CD4-positive, alpha-beta T cell treated with Interleukin-21 for 1 hour (primary cell): Measurements from ENCODE around the gene MORN1.

Source experiments
- DNase-seq: peaks from one replicate; pipeline ENCODE4 v3.0.0-alpha.2; 2020

Gene MORN1

DNA sequence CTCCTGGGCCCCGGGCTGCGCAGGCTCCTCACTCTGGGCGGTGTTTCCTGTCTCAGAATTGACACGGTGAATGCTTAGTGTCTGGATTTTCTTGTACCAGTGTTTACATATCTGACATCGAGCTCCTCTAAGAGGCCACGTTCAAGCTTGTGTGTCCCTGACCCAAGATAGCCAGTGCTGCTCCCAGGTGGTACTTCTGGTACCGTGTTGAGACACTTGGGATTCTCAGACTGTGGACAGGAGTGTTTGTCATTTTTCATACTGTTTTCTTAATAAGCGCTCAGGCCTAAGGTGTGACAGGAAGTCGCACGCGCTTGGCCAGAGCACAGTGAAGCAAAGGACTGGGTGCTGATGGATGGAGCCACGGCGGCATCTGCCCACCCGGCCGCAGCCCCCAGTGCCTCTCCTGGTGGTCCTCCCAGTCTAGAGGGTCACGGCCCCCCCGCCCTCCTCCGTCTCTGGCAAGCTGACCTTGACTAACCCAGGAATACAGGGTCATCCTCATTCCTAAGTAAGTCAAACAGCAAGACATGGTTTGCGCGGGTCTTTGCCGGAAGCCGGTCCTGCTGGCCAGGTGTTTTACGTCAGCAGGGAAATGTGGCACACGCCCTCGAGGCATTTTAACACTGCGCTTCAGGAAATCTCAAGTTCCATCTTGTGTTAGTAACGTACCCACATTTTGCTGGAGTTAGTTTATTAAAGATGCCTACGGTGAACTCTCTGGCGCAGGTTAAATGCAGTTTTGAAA, 13.0 kb upstream of the MORN1 start:
- DNase-seq = no peak

DNA sequence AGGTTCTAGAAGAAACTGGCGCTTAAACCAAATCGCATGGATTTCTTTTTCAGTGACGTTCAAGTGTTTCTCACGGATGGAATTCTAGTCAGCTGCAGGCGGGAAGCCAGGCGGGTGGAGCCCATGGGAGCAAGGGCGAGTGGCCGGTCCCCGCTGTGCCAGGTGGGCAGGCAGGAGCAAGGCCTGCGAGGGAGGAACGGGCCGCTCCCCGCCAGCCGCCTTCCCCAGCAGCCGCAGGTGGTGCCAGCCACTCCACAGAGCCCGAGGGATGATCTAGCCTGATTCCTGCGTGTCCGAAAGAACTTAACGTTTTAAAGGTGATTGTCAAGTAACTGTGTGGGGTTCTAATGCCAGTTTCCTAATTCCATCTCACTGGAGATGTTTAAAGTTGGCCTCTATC, 11.9 kb upstream of the MORN1 start:
- no peak for DNase-seq

DNA sequence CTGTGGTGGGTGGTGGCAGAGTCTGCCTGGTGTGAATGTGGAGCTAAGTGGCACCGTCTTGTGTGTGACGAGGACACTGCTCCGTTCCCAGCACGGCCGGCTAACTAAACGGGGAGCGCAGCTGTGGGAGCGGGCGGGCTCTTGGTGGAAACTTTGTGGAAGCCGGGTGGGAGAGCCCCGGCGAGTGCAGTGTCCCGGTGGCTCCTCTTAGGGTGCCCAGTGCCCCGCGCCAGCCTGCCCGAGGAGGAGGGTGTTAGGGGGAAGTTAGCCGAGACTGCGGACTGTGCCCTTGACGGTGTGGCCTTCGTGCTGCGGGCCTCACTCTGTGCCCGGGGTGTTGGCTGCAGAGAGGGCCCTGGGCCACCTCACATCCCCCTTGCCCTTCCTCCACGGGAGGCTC, 11.1 kb upstream of the MORN1 start:
- DNase-seq = no peak

DNA sequence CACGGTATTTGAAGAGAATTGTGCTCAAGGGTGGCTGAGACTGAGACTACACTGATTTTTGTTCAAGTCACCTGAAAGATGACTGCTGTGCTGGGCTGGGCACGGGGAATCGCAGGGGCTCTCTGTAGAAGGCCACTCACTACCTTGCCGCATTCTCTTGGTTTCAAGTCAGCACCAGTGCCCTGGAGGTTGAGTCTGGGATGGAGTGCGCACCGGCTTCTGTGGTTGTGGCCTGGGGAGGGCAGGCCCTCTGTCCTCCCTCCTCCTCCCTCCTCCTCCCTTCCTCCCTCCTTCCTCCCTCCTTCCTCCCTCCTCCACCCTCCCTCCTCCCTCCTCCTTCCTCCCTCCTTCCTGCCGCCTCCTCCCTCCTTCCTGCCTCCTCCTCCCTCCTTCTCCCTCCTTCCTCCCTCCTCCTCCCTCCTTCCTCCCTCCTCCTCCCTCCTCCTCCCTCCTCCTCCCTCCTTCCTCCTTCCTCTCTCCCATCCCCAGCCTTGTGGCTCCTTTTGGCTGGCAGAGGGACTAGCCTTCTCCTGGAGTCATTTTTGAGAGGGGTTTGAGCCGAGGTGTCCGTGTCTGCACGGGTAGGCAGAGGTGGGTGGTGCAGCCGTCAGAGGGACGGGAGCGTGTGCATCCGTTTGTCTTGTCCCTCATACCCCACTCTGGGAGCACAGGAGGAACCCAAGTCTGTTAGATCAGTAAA, 9.7 kb upstream of the MORN1 start:
- no peak for DNase-seq

DNA sequence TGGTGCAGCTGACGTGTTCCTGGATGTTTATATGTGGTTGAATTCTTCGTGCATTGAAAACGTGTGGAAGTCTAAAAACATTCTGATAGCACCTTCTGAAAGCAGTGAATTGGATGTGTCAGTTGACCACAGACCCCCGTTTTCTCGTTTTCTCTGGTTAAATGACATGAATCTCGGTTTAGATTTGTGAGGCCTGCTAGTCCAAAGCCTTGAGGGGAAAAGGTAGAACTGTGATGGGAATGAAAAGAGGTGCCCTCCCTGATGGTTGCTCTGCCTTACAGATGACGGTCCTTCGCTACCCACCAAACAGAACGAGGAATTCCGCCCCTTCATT, 9.2 kb upstream of the MORN1 start:
- DNase-seq = no peak

DNA sequence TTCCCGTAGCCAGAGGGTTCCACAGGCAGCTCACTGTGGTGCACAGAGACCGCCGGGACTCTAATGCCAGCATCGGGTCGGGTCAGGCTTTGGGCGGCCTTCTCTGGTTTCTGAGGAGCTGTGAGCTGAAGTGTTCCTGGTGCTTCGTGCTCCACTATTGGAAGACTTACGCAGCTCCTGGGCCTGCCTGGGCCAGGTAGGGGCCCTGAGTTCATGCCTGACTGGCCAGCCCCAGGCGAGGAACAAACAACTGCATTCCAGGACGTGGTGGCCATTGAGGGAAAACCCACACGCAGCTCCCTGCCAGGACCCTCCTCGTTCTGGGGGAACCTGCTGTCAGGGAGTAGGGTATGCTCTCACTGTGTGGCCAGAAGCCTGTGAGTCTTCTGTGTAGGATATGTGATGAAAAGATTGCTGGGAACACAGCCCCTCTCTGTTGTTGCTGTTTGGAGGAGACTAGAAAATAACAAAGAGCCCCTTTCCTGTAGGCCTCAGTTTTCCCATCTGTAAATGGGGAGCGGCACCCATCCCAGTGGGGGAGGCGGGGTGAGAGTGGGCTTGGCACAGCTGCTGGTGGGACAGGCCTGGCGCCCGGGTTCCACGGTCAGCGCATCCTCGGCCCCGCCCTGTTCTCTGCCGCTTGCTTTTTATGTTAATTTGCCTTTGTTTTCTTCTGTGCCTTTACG, 8.7 kb upstream of the MORN1 start:
- DNase-seq = no peak

DNA sequence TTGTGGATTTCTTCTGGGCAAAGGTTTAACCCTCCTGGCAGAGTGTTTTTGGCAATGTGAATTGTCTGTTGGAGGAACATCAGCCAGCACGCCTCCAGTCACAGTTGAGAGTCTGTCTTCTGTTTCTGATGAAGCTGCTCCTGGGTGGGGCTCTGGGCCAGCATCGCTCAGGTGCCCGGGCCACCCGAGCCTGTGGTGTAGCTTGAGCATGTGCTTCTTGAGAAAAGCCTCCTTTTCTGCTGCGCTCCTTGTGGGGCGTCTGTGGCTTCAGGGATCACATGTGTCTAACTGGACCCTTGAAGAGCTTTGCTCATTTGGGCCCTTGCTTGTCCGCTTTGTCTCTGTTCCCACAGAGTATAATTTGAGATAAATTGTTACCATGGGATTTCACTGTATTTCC, 7.5 kb upstream of the MORN1 start:
- DNase-seq = no peak

DNA sequence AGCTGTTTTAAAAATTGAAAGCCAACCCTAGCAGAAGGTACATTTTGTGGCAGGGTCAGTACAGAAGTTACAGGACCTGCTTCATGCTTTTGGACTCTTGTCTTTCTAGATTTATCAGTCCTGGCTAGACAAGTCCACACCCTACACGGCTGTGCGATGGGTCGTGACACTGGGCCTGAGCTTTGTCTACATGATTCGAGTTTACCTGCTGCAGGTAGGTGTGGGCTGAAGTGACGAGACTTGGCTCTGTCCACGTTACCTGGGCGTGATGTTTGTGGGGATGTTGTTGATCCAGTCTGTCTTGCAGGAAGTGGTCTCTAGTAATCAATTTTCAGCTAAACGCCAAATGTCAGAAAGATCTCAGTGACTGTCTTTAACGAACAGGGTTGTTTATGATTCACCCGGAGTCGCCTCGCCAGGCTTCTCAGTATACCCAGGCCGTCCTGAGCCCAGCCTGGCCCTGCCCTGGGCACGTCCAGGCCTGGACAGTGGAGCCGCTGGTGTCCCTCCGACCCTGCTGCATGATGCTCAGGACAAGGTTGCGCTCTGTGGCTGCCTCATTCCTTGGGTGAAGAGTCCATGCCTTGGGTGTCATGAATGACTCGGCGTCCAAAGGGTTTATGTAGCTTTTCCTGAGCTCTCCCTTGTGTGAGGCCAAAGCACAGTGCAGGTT, 5.8 kb upstream of the MORN1 start:
- DNase-seq = no peak

DNA sequence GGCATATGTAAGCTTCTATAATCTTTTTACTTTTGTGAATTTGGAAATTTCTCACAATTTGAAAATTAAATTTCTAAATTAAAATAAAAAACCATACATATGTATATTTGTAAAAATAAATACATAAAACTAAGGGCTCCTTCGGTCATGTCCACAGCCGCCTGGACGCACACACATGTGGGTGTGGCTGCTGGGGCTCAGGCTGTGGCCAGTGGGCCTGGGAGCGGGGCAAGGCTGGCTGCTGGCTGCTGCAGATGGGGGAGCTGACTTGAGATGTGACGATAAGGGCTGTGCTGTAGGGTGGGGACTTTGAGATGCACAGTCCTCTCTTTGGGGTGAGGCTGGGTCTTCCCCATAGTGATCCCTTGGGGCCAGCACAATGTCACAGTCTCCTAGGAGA, 5.1 kb upstream of the MORN1 start:
- DNase-seq = no peak

DNA sequence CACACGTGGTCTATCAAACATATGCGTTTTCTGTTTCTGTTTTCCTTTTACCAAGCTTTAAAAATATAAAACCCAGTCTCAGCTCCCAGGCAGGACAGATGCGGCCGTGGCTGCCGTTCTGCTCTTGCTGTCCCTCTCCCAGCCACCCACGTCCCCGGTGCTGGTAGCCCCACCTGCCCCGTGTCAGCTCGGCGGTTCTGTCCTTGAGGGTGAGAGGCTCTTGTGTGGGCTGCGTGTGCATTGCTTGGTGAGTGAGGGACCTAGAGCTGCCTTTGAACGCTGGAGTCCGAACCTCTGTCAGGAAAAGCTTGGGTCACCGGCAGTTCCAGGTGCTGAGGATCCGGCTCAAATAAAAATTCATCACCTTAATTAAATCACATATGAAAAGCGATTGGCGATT, 4.7 kb upstream of the MORN1 start:
- no peak for DNase-seq

DNA sequence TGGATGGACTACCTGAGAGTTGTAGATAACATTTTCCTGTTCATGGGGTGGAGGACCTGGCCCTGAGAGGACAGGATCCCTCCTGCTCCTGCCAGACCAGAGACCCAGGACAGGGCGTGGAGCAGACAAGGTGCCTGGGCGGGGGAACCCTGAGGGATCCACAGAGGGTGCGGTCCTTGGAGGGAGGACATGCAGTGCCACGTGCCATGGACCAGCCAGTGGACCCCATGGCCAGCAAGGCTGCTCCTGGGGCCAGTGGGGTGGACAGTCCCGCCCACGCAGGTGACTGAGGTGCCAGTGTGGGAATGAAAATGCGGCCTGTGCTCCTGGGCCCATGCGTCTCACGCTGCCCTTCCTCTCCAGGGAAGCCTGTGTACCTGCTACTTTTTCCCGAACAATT, 3.9 kb upstream of the MORN1 start:
- DNase-seq = no peak

DNA sequence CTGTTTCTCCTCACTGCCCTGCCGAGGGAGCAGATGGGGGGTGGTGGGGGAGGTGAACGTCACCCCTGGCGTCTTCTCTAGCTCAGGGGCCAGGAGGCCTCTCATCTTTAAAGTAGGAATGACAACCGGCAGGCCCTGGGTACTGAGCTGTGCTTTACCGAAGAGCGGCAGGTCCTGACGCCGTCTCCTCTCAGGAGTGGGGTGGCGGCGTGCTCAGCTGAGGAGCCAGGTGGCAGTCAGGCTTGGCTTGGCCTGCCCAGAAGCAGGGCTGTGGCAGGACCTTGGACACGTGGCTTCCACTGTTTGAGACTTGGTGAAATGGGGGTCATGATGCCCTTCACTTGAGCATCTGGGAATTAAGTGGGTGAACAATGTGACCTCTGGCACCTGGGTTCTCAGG, 3.4 kb upstream of the MORN1 start:
- DNase-seq = no peak

DNA sequence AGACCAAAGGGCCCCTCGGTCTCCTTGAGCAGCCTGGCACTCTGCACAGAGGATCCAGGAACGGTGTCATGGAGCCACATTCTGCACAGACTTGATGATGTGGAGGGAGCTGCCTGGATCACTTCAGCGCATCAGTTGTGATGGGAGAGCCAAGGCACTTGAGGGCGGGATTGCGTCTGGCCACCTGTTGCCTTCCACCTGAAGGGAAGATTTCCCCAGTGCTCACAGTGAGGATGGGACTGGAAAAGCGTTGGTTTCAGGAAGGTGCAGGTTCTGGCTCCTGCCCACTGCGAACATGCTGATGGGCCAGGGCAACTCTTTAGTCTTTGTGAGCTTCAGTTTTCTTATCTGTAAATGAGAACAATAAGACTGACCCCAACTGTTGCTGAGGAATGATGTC, 2.9 kb upstream of the MORN1 start:
- DNase-seq = no peak

DNA sequence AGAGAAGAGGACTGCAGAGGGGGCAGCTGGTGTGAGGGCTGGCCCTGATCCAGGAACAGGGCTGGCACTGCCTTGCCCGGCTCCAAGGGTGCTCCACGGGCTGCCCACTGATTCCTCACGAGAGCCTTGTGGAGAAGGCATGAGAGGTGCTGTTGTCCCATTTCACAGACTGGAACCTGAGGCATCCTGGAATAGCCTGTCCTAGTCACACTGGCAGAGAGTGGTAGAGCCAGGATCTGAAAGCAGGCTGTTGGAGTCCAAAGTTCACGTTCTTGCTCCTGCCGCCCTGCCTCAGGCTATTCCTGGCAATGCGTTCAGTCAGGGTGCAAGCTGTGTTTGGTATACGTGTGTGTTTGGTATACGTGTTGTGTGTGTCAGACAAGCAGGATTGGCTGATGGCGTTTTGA, 2.1 kb upstream of the MORN1 start:
- no peak for DNase-seq

DNA sequence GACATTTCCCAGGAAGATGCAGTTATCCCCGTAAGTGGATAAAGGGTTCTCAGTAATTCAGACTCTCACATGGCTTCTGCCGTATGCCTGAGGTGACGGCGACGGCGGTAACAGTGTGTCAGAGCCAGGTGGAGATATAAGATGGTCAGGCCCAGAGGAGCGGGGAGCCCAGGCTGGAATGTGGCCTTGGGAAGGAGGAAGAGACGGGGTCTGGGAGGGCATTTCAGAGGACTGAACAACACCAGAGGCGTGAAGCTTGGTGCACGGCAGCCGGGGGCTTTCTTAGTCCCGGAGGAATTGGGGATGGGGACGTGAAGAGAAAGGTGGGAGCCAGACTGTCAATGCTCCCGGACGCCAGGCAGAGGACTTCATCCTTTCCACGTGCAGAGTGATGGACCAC, 1.3 kb upstream of the MORN1 start:
- DNase-seq = no peak

DNA sequence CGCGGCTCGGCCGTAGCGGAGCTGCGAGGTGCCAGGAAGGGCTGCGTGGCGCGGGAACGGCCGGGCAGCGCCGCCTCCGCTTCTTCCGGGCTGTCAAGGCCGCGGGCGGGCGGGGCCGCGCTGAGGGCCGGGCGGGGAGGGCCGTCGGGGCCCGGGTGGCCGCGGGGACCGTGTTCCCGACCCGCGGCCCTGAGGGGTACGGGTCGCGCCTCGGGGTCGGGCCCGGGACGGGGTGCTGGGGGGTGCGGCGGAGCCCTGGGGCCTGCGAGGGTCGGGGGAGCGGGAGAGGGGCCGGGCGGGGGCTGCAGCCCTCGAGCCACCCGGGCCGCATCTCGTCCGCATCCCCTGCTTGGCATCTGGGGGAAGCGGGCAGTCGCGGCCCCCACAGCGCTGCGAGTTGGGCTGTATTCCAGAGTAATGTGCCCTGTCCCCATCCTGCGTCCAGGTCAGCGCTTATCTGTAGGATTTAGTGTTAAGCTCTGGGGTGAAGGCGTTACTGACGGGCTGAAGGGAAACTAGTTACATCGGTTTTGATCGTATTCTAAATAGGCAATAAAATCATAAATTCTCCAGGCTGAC, 666 bp upstream of the MORN1 start:
- DNase-seq = no peak

DNA sequence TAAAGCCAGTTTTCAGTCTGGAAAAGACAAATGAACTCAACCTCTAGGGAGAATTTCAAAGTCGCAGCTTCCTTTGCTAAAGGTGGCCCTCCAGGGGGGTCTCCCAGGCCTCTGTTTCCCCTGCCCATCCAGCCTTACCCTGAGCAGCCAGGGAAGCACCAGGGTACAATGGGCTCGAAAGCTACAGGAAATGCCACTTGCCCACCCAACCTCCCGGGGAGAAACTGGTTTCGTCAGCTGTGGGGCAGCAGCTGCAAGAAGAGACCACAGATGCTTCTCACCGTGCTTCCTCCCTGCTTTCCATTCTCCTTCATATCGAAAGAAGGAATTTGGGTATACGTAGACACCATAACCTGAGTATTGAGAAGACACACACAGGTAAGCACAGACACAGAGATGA, 1.7 kb downstream of the MORN1 start:
- DNase-seq = no peak

DNA sequence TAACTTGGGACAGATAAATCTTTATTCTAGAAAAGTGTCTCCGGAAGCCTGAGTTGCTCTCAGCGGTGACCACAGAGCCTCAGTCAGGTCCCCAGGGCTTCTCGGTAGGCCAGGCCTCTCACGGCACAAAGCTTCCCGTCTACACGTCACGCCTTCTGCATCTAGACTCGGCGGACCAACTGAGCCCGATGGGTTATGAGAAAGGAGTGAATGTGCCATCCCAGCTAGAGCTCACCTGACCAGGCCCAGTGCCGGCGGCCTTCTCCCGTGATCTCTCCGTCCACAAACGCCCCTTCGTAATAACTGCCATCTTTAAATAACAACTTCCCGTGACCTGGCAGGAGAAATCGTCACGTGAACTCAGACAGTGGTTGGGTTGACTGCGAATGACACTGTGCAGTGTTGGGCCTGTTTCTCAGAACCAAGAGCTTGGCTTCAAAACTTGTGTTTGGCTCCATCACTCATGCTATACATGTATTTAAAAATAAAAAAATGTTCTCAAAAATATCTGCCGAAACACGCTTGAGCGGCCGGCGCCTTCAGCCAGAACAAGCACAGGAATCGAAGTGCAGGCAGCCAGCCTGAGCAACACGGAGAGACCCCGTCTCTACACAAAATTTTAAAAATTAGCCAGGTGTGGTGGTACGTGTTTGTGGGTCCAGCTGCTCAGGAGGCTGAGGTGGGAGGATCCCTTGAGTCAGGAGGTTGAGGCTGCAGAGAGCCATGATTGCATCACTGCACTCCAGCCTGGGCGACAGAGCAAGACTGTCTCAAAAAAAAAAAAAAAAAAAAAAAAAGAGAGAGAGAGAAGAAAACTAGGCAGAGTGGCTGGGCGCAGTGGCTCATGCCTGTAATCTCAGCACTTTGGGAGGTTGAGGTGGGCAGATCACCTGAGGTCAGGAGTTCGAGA, 3.1 kb downstream of the MORN1 start:
- DNase-seq = no peak

DNA sequence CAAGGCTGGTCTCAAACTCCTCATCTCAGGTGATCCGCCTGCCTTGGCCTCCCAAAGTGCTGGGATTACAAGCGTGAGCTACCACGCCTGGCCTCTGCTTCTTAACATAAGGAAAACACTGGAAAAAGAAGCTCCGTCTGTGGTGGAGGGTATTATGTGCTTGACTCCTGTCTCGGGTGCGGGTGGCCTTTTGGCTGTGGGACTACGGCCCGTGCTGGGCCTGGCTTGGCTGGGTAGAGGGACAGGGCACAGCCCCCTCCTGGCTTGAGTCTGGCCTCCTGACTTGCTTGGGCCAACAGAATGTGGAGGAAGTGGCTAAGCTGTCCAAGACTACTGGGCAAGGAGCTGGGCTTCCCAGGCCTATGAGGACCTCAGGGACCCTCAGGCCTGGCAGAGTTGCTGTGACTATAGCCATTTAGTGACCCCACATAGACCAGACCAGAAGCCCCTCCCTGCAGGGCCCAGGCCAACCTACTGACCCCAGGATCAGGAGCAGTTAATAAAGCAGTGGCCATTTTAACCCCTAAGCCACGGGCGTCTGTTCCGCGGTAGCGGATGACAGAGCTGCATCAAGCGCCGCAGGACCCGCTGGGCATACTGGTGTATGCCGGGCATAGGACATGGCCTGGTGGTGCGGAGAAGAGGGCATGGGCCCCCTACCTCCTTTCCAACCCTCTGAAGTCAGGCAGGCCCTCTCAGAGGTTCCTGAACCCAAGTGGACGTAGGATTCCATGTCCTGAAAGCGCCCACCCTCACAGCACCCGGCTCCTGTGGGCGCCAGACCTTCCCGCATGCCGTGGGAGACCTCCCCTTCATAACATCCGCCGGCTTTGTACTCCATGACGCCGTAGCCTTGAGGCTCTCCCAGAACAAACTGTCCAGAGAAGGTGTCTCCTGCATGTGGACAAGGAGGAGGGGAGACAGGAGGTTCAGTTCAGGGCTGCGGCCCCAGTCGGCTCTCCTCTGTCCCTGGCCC, 4.4 kb downstream of the MORN1 start:
- DNase-seq = no peak

DNA sequence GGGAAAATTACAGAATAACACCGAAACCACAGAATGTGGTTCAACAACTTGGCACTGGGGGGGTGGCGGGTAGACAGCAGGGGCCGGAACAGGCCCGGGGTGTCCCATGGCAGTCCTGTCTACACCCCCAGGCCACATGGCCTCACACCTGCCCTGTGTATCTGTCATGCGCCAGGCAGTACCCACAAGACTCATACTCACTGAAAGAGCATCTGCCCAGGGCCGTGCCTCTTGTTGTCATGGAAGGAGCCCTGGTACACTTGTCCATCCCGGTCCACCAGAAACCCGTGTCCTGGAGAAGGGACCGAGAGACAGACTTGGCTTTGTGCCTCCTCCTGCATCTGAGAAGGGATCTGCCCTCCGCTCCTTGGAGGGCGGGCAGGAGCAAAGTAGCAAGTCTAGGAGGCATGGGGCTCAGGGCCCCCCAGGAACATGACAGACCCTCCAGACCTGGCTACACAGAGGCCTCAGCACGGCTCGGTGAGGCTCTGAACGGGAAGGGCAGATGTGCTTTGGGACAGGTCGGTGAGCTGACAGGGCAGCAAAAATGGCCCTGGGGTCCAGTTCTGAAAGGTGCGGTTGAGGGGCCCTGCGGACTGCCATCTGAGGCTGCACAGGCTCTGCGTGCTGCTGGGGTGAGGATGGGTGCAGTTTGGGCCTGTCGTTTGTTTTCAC, 5.6 kb downstream of the MORN1 start:
- no peak for DNase-seq
